Muscle layer of duodenum (tissue), 2 donors: ENCODE data around the gene TPSG1.

ENCODE experiments used
- H3K27ac ChIP-seq: one replicate; pipeline ENCODE4 v1.7.0; 2013; ENCODE audit warnings: mild to moderate bottlenecking, low read length
- H3K27me3 ChIP-seq: one replicate; pipeline ENCODE4 v1.7.0; 2013; ENCODE audit warnings: low read depth, mild to moderate bottlenecking, control low read depth, low read length
- H3K36me3 ChIP-seq, 2 donors: one replicate each; pipeline ENCODE4 v1.7.0; 2013; ENCODE audit warnings: low read length in 2 of 2, control low read depth in 1 of 2, mild to moderate bottlenecking in 1 of 2; ENCODE audit not compliant: insufficient read depth in 2 of 2, control insufficient read depth in 1 of 2
- H3K4me1 ChIP-seq, 2 donors: one replicate each; pipeline ENCODE4 v1.7.0; 2013; ENCODE audit warnings: low read length in 2 of 2, mild to moderate bottlenecking in 2 of 2, control low read depth in 1 of 2, moderate library complexity in 1 of 2; ENCODE audit not compliant: insufficient read depth in 2 of 2, control insufficient read depth in 1 of 2
- H3K4me3 ChIP-seq, 2 donors: one replicate each; pipeline ENCODE4 v1.7.0; 2013; ENCODE audit warnings: low read length in 2 of 2, low read depth in 1 of 2, mild to moderate bottlenecking in 1 of 2
- H3K9me3 ChIP-seq, 2 donors: one replicate each; pipeline ENCODE4 v1.7.0; 2013; ENCODE audit warnings: low read length in 2 of 2, control low read depth in 1 of 2, mild to moderate bottlenecking in 1 of 2; ENCODE audit not compliant: control insufficient read depth in 1 of 2
- donor health status: healthy.

The TPSG1 gene

GRCh38 chr16:1184980-1185379 is 40.1 kb downstream of the TPSG1 start:
- no peaks in the 10 kb centered on the region for H3K27me3 ChIP-seq

GRCh38 chr16:1184156-1184868 is 40.8 kb downstream of the TPSG1 start:
- Histone ChIP-seq H3K4me1 (peaks cover 0 to 43% of the 10 kb centered on the region in 2 donors), H3K27me3 (no peaks in the 10 kb centered on the region), H3K36me3 (no peaks in the 10 kb centered on the region), H3K9me3 (no peaks in the 10 kb centered on the region), H3K27ac (no peak overlapping the region), H3K4me3 (no peak overlapping the region)

More at GRCh38 chr16:1184980-1185379, 40.1 kb downstream of the TPSG1 start:
- H3K4me1 ChIP-seq, result peaks cover 0 to 41% of the 10 kb centered on the region in 2 donors
- H3K4me3 ChIP-seq, result no peak overlapping the region
- H3K9me3 ChIP-seq, result no peaks in the 10 kb centered on the region
- H3K27ac ChIP-seq, result no peak overlapping the region
- no peaks in the 10 kb centered on the region for H3K36me3 ChIP-seq

- no peaks in the 10 kb centered on the region for H3K9me3 ChIP-seq
- H3K36me3 ChIP-seq, result no peaks in the 10 kb centered on the region
- H3K4me1 ChIP-seq, result peaks cover 0 to 43% of the 10 kb centered on the region in 2 donors
- H3K27me3 ChIP-seq, result no peaks in the 10 kb centered on the region
- no peak overlapping the region for H3K27ac ChIP-seq
- no peak overlapping the region for H3K4me3 ChIP-seq
Measured at GRCh38 chr16:1182950-1183907, 41.8 kb downstream of the TPSG1 start.

- Histone ChIP-seq H3K27me3 (no peaks in the 10 kb centered on the region), H3K9me3 (no peaks in the 10 kb centered on the region), H3K4me1 (peaks cover 0 to 43% of the 10 kb centered on the region in 2 donors), H3K27ac (no peak overlapping the region), H3K36me3 (no peaks in the 10 kb centered on the region), H3K4me3 (peak overlapping the region in 1 of 2 donors; percentile 21)
Measured at GRCh38 chr16:1182316-1182671, 42.8 kb downstream of the TPSG1 start.

GRCh38 chr16:1181404-1182315 is 43.4 kb downstream of the TPSG1 start:
- H3K9me3 ChIP-seq, result no peaks in the 10 kb centered on the region
- H3K36me3 ChIP-seq, result no peaks in the 10 kb centered on the region
- H3K4me3 ChIP-seq, result no peak overlapping the region
- no peak overlapping the region for H3K27ac ChIP-seq
- H3K4me1 ChIP-seq, result peaks cover 0 to 45% of the 10 kb centered on the region in 2 donors
- H3K27me3 ChIP-seq, result no peaks in the 10 kb centered on the region

- Histone ChIP-seq H3K27me3 (no peaks in the 10 kb centered on the region), H3K9me3 (no peaks in the 10 kb centered on the region), H3K4me1 (peaks cover 0 to 51% of the 10 kb centered on the region in 2 donors), H3K27ac (no peak overlapping the region), H3K36me3 (no peaks in the 10 kb centered on the region), H3K4me3 (no peak overlapping the region)
Measured at GRCh38 chr16:1180549-1181403, 44.3 kb downstream of the TPSG1 start.

- H3K4me1 ChIP-seq, result peaks cover 0 to 52% of the 10 kb centered on the region in 2 donors
Measured at GRCh38 chr16:1178295-1178910, 46.7 kb downstream of the TPSG1 start.

GRCh38 chr16:1177750-1178149 is 47.3 kb downstream of the TPSG1 start:
- Histone ChIP-seq H3K4me3 (no peak overlapping the region), H3K27ac (no peak overlapping the region), H3K27me3 (no peaks in the 10 kb centered on the region), H3K9me3 (no peaks in the 10 kb centered on the region), H3K4me1 (peaks cover 0 to 53% of the 10 kb centered on the region in 2 donors), H3K36me3 (no peaks in the 10 kb centered on the region)

More at GRCh38 chr16:1178295-1178910, 46.7 kb downstream of the TPSG1 start:
- Histone ChIP-seq H3K27ac (no peak overlapping the region), H3K4me3 (no peak overlapping the region), H3K9me3 (no peaks in the 10 kb centered on the region), H3K27me3 (no peaks in the 10 kb centered on the region), H3K36me3 (no peaks in the 10 kb centered on the region)

- H3K9me3 ChIP-seq, result no peaks in the 10 kb centered on the region
- H3K27ac ChIP-seq, result no peak overlapping the region
- peaks cover 0 to 50% of the 10 kb centered on the region in 2 donors for H3K4me1 ChIP-seq
- H3K4me3 ChIP-seq, result no peak overlapping the region
- H3K36me3 ChIP-seq, result no peaks in the 10 kb centered on the region
- H3K27me3 ChIP-seq, result no peaks in the 10 kb centered on the region
Measured at GRCh38 chr16:1177053-1177452, 48.0 kb downstream of the TPSG1 start.
